Muscle of back (tissue), 11 donors: ENCODE measurements around the gene LRRC14B. TPM values are rescaled to one million over a fixed set of nuclear protein-coding genes. Genes with fewer than 3 reads are reported as not detected.

ENCODE experiments used
- DNase-seq, 3 donors: peaks; one replicate each; pipeline versions ENCODE4 v3.0.0 to v3.0.0-alpha.2; 2013
- polyA plus RNA-seq, 10 donors: library from polyadenylated mRNA; unstranded; fragments of 120-200 nt; gene quantifications; one replicate each; pipeline ENCODE4 v1.2.1, GENCODE V29; 2013; ENCODE audit not compliant: insufficient read length in 10 of 10

LRRC14B gene
- polyA plus RNA-seq, 10 donors: 18.5 to 34.3 (median 25.7) TPM

DNA sequence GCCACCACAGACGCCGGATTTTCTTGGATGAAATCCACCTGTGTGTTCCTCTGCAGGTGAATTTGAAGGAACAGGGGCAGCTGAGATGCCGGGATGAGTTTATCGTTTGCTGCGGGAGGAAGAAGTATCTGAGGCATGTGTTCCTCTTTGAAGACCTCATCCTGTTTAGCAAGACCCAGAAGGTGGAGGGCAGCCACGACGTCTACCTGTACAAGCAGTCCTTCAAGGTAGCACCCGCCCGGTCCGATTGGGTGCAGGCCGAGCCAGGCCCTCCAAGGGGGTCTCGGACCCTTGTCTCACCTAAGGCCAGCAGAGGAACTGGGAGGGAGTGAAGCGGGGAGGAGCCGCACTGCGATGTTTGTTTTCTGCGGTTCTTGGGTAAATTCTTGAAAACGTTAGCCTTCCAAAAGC, 18.4 kb upstream of the LRRC14B start:
- DNase-seq: no peak

DNA sequence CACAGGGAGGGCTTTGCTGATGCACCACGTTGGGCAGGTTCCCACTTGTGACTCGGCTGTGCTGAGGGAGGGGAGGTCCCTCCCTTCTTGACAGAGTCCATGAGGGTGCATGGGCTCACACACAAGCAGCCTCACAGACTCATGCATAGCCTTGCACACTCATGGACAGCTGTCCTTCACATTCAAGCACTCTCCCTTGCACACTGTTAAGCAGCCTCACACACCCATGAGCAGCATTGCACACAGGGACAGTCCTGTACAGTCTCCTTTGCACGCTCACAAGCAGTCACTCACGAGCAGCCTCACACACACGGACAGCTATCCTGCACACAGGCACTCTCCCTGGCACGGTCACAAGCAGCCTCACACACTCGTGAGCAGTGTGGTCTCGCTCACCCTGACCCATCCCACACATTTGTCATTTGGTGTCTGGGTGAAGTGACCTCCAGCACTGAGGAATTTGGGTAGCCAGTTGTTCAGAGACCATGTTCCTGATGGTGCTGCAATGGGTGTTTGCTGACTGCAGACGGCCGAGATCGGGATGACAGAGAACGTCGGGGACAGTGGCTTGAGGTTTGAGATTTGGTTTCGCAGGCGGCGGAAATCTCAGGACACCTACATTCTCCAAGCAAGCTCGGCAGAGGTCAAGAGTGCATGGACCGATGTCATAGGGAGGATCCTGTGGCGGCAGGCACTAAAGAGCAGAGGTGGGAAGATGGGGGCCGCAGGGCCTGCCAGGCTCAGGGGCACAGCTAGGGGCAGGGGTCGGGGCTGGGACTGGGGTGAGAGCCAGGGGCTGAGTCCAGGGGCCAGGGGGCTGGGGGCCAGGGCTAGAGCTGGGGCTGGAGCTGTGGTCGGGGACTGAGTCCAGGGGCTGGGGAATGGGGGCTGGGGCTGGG, 17.7 kb upstream of the LRRC14B start:
- no peak for DNase-seq

DNA sequence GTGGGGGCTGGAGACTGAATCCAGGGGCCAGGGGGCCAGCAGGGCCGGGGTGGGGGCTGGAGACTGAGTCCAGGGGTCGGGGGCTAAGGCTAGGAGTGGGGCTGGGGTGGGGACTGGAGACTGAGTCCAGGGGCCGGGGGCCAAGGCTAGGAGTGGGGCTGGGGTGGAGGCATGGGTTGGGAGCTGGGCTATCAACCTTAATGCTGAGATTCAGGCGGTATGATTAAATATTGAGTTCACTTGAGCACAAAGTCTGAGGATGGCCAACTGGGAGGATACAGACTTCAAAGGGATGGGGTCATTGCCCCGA, 17.0 kb upstream of the LRRC14B start:
- DNase-seq: no peak

DNA sequence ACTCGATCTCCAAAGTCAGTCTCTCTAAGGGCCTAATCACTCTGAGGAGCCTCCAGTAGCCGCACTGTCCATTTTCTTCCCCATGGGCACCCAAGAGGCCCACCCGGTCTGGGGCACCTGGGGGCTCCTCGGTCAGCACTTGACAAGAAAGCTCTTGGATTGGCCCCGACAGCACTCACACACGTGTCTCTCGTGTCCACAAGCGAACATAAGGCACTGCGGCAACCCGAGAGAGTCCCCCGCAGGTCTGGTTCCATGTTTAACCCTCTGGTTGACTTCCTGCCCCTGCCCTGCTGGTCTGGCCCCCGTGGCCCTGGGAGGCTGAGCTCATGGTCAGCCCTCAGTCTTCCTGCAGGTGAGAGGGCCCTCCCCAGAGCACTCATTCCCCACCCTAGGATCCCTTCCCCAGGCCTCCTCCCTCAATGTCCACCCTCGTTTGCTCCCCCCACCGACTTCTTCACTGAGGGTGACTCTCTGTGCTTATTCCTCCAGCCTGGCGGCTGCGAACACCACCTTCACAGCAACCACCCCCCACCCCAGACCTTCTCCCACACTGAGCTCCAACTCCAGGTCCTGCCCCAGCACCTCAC, 16.3 kb upstream of the LRRC14B start:
- no peak for DNase-seq

DNA sequence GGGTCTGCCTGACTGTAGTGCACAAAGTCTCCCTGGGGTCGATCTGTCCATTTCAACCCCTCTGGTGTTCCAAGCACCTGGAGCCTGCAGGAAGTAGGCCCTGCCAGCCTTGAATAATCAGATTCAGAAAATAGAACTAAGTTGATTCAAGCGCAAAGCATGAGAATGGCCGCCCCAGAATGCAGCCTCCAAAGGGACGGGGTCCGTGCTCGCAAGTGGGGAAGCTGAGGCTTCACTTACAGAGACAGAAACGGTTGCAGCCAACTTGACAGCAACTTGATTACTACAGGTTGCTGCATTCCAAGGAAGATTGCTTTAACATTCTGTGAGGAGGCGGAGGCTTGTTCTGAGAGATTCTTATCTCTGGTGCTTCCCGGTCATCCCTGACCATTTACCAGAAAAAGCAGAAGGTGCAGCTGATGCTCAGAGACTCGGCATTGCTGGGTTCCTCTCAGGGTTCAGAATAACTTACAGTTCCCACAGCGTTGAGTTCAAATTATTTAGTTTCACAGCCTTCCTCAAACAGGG, 14.9 kb upstream of the LRRC14B start:
- no peak for DNase-seq

DNA sequence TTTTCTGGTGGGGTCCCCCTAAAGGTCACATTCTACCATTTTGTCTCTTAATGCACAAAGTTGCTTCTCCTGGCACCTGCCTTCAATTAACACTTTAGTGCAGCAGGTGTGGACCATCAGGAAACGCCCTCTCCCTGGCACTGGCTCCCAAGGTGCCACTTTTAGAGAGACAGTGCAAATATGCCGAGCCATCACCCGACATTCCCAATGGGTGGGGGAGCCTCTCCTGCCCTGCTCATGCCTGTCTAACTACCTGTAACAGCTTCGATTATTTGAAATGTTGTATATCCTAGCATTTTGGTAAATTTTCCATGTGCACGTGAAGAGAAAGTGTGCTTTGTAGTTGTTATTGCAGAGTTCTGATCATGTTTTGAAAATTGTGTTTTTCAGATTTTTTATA, 13.2 kb upstream of the LRRC14B start:
- no peak for DNase-seq

DNA sequence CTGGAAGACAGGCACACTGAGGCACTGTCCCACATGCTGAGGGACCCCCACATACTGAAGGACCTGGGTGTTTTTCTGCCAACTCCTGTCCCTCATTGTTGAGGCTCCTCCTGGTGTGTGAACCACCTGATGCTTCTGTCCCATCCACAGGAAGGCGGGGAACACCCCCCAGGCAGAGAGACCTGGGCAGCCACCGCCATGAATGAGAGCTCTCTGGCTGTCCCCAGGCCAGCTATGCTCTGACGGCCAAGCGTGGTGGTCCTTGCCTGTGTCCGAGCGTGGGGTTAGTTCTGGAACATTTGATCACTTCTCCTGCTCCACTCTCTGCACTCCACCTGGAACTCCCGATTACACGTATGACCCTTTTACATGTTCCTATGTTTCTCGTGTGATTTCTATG, 11.9 kb upstream of the LRRC14B start:
- DNase-seq: no peak

DNA sequence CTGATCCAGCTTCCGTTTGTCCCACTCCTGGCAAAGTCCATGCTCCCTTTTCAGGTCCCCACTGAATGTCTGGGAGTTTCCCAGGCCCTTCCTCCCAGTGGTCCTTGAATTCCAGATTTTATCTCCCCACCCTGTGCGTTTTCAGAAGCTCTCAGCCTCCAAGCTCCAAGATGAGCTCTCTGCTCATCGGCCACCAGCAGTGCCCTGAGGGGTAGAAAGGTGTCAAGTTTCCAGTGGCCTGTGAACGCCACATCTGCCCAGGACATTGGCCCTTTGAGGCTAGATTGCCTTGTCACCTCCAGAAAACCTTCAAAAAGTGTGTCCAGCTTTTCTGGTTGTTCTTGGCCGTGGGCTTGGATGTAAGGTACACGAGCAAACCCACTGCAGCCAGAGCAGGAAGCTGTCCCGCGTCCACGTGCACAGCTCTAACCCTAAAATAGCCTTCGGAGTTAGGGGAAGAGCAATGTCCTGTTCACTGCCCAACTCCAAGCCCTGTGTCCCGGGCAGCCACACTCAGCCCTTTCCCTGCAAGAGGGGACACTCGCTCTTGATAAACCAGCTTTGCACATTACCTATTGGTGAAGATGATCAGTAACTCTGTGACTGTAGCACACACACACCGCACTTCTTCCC, 10.9 kb upstream of the LRRC14B start:
- DNase-seq: no peak

DNA sequence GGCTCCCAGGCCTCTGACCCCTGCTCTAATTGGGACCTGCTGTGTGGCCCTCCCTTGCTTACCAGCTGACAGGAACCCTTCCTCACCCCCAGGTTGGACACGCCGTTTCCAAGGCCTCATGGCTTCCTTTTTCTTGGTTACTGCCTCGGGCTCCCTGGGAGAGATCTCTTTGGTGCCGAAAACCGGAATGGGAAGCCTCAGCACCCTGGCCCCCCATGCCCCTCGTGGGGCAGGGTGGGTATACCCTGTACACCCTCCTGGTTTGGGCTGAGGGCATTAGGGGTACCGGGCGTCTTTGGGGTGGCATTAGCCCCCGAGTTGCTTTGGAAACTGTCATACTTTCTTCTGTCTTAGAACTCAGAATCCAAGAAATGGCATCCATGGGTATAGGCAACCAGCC, 10.1 kb upstream of the LRRC14B start:
- DNase-seq: no peak

DNA sequence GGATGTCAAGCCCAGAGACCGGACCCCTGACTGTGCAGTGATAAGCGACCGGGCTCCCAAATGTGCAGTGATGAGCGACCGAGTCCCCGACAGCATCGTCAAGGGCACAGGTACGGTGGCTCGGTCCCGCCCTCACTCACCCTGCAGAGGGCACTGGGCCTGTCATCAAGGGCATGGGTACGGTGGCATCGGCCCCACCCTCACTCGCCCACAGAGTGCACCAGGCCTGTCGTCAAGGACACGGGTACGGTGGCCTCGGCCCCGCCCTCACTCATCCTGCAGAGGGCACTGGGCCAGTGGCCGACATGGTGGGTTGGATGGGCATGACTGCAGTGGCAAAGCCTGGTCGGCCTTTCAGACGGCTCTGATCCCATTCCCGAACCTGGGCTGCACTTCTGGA, 9.7 kb upstream of the LRRC14B start:
- no peak for DNase-seq

DNA sequence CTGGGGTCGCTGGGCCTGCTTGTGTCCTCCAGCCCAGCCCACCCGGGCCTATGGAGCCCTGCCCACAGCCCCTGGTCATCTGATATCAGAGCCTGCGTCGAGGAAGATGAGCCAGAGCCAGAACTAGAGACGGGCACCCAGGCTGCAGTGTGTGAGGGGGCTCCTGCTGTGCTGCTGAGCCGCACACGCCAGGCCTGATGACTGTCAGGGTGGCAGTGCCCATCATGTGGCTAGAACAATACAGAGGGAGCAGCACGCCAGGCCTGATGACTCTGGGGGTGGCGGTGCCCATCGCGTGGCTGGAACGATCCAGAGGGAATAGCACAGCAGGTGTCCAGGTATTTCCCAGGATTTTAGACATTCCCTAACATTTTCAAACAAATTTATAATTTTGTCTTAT, 9.2 kb upstream of the LRRC14B start:
- DNase-seq: no peak

DNA sequence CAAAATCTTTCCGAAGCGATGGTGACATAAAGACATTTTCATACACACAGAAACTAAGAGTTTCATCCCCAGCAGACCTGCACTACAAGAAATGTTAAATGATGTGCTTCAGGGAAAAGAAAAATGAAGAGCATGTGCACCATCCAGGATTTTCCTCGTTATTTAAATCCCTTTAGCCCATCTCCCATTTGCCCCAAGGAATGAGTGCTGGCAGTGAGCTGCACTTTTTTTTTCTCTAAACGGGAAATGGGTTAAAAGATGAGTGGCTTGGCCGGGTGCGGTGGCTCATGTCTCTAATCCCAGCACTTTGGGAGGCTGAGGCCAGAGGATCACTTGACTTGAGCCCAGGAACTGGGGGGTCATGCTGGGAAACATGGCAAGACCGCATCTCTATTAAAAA, 6.8 kb upstream of the LRRC14B start:
- no peak for DNase-seq

DNA sequence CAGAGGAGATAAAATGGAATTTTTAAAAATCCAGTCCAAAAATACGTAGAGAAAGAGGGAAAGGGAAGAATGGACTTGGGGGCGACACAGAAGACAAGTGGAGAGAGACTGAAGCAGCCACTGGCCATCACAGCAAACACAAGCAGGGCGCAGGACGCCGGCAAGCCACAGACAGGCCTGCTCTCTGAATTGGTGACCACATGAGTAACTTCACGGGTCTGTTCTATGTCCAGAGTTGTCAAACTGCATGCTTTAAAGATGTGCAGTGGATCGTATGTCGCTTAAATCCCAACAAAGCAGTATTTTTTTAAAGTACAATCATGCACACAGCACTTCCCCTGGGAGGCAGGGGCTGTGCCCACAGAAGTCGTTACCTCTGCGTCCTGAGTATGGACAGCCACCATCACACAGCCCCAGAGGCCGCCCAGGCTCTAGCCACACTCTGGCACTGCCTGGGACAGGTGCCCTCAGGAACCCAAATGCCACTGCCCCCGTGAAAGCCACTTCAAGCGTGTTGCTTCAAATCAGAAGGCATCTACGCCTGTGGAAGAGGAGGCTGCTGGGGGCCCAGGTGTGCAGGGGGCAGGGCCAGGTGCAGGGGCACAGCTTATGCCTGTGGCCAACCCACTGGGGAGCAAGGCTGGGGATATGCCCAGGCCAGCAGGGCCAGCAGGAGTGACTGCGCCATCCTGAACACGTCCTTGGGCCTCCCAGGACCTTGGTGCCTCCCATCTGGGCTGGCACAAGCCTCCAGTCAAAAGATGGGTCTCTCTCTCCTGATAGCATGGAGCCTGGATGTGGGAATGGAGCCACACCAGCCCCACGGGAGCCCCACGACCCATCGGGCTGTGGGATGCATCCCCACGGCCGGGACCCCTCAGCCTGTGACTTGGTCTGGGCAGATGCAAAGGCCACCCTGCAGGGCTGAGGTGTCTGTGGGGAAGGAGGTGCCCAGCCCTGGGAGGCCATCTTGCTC, 5.9 kb upstream of the LRRC14B start:
- no peak for DNase-seq

DNA sequence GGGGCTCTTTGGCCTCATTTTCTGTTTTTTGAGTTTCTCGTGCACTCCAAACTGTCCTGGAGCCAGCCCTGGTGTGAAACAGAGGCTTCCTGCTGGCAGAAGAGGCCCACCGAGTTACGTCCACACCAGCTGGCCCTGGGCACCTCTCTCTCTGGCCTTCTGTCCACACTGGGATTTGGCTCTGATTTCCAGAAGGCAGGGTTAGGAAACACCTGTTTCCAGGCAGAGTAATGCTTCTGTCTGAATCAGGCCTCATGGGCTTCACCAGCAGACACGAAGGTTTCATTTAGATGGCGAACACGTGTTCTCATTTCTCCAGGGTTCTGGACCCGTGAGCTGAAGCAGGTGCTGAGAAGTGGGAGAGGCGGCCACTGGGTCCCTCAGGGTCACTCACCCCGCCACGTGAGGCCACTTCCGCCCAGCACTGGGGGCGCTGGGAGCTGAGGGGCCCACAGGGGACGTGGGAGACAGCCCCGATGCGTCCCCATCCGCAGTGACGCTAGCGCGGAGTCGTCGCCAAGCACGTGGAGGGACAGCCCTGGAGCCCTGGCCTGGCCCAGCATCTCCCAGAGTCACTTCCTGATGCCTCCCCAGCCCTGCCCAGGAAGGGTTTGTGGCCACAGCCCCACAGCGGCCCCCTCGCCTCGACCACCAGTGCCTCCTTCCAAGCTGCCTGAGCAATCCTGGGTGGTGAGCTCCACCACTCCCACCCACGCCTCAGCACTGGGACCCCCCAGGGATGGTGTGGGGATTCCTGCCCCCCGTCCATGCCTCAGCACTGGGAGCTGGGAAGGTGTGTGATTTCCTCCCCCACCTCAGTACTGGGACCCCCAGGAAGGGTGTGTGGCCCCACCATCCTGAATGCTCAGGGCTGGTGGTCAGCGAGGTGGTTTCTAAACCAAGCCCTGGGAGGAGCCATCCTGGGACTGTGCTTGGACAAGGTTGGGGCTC, 4.9 kb upstream of the LRRC14B start:
- DNase-seq: peak in 1 of 3 donors; percentile 17

DNA sequence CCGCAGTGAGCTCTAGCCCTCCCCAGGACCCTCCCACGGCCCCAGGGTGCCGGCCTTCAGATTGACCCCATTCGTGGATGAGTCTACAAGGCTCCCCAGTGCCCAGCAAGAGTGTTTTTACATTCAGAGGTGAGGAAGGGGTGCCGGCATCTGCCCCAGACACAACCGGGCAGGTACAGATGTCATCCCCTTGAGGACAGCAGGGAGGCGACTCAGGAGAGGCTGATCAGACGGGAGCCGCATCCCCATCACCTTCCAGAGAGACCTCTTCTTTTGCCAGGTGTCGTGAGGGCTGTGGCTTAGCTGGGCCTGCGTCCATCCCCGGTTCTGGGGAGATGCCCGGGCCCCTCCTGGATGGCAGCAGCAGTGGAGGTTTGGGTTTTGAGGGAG, 4.3 kb upstream of the LRRC14B start:
- no peak for DNase-seq

DNA sequence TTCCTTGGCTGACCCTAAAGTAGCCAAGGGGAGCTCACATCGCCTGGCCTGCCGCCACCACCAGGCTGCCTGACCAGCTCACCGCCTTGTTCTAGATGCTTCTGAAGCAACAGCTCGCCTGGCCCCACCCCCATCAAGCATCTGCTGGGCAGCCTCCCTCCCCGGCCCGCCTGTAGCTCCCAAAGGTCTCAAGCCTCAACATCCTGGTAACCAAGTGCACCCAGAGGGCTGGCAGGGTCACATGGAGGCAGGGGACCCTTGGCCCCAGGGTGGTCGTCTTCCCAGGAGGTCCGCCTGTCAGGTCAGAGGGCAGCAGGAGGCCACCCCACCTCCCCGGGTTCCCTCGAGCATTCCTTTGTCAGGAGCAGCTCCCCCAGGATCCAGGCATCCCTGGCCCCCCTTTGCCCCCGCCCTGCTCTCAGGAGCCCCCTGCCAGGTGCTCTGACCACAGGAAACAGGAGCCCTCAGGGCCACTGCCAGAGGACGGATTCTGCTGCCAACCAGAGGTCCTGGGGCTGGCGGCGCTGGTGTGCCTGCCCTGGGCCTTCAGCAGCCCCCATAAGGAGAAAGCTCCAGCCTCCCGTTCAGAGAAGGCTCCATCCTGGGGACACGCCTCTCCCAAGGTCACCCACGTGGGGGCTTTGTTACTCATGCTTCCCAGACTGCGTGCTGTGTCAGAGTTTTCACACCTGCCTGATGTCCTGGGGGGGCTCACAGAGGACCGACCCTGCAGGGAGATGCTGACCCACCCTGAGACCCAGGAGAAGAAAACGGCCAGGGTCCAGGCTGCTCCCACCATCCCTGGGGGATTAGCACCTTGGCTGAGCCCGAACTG, 3.5 kb upstream of the LRRC14B start:
- DNase-seq: no peak

DNA sequence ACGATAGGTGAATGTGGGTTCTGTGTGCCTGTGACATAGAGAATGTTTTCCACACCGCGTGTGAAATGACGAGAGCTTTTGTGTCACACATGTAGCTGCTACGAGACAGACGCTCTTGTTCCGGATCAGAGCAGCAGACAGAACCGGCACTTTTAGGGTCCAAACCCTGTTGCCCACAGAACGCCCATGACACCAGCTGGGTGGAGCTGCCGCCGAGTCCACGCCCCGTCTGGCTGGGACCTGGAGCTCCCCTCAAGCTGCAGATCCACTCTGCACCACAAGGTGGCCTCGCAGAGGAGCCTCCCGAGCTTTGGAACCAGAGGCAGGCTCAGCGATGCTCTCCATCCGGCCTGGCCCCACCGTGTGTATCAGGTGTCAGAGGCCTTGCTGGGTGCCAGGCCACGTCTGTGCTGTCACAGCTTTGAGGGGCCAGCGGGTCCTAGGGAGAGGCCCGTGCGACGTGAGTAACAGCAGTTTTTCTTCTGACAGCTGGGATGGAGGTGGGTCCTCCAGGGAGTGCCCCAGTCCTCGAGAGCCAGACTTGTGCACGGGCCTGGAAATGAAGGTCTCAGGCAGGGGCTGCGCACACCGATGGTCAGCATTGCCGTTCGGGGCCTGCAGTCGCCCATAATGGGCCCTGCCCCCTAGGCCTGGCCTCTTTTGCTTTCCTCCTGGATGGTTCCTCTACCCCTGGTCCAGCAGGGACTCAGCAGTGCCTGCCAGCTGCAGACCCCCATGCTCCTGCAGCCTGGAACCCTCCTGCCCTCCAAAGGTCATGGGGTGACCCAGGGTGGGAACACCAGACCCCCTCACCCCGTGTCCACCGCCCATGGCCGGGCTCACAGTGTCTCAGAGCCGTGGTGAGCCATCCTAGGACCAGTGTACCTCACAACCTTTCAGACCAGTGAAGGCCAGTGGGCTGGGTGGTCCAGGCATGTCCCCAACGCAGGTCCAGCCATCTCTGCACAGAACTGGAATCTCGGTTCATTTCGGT, 2.5 kb upstream of the LRRC14B start:
- DNase-seq: peak; percentile 84 to 92 (median 91)

DNA sequence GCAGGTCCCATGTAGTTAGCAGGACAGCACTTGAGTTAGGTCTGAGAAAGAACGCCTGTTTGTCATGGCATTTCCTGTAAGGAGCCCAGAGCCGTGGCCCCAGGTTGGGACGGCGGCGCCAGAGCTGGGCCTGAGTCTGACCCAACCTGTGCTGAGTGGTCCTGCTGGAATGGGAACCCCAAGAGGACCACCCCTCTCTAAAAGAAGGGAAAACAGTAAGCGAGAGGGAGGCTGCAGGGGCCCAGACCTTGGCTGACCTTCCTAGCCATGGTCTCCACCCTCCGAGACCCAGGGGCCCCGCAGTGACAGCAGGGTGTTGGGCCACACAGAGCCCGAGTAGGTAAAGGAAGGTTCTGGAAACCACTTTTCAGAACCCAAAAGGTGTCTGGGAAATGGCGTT, 1.8 kb upstream of the LRRC14B start:
- no peak for DNase-seq
